Muscle layer of duodenum (tissue), 2 donors: Measurements from ENCODE around the gene STK24.
"Not testable (repeated sequence)": the region's sequence is repeated elsewhere in the genome, so short reads cannot be mapped to it uniquely, and the experiment has no call there.

Experiments
- H3K27ac ChIP-seq: one replicate; pipeline ENCODE4 v1.7.0; 2013; ENCODE audit warnings: mild to moderate bottlenecking, low read length
- H3K27me3 ChIP-seq: one replicate; pipeline ENCODE4 v1.7.0; 2013; ENCODE audit warnings: low read depth, mild to moderate bottlenecking, control low read depth, low read length
- H3K36me3 ChIP-seq, 2 donors: one replicate each; pipeline ENCODE4 v1.7.0; 2013; ENCODE audit warnings: low read length in 2 of 2, control low read depth in 1 of 2, mild to moderate bottlenecking in 1 of 2; ENCODE audit not compliant: insufficient read depth in 2 of 2, control insufficient read depth in 1 of 2
- H3K4me1 ChIP-seq, 2 donors: one replicate each; pipeline ENCODE4 v1.7.0; 2013; ENCODE audit warnings: low read length in 2 of 2, mild to moderate bottlenecking in 2 of 2, control low read depth in 1 of 2, moderate library complexity in 1 of 2; ENCODE audit not compliant: insufficient read depth in 2 of 2, control insufficient read depth in 1 of 2
- H3K4me3 ChIP-seq, 2 donors: one replicate each; pipeline ENCODE4 v1.7.0; 2013; ENCODE audit warnings: low read length in 2 of 2, low read depth in 1 of 2, mild to moderate bottlenecking in 1 of 2
- H3K9me3 ChIP-seq, 2 donors: one replicate each; pipeline ENCODE4 v1.7.0; 2013; ENCODE audit warnings: low read length in 2 of 2, control low read depth in 1 of 2, mild to moderate bottlenecking in 1 of 2; ENCODE audit not compliant: control insufficient read depth in 1 of 2
- donor health status: healthy.

STK24 gene

GRCh38 chr13:98581381-98581780, 4.5 kb upstream of the STK24 start:
- Histone ChIP-seq H3K27ac (no peak overlapping the region), H3K4me1 (peaks cover 10 to 22% of the 10 kb centered on the region in 2 donors), H3K27me3 (no peaks in the 10 kb centered on the region), H3K36me3 (no peaks in the 10 kb centered on the region), H3K4me3 (no peak overlapping the region), H3K9me3 (no peaks in the 10 kb centered on the region)

GRCh38 chr13:98580420-98580819, 3.5 kb upstream of the STK24 start:
- peaks cover 10 to 22% of the 10 kb centered on the region in 2 donors for H3K4me1 ChIP-seq
- H3K27ac ChIP-seq, result no peak overlapping the region
- no peaks in the 10 kb centered on the region for H3K9me3 ChIP-seq
- H3K4me3 ChIP-seq, result no peak overlapping the region
- no peaks in the 10 kb centered on the region for H3K27me3 ChIP-seq
- H3K36me3 ChIP-seq, result no peaks in the 10 kb centered on the region

GRCh38 chr13:98577836-98578285, 954 bp upstream of the STK24 start:
- peaks cover 5 to 32% of the 10 kb centered on the region in 2 donors for H3K4me1 ChIP-seq
- peak overlapping the region; percentile 98 for H3K27ac ChIP-seq
- no peaks in the 10 kb centered on the region for H3K36me3 ChIP-seq
- H3K27me3 ChIP-seq, result no peaks in the 10 kb centered on the region
- no peaks in the 10 kb centered on the region for H3K9me3 ChIP-seq
- peak overlapping the region; percentile 63 to 78 for H3K4me3 ChIP-seq

GRCh38 chr13:98576200-98576945, 534 bp downstream of the STK24 start:
- H3K36me3 ChIP-seq, result no peaks in the 10 kb centered on the region
- H3K27ac ChIP-seq, result peak overlapping the region; percentile 94
- H3K4me3 ChIP-seq, result peak overlapping the region; percentile 92 to 97
- peaks cover 20 to 35% of the 10 kb centered on the region in 2 donors for H3K4me1 ChIP-seq
- no peaks in the 10 kb centered on the region for H3K27me3 ChIP-seq
- H3K9me3 ChIP-seq, result no peaks in the 10 kb centered on the region

GRCh38 chr13:98575904-98576199, 1.1 kb downstream of the STK24 start:
- Histone ChIP-seq H3K36me3 (no peaks in the 10 kb centered on the region), H3K9me3 (no peaks in the 10 kb centered on the region), H3K27ac (peak overlapping the region; percentile 94), H3K27me3 (no peaks in the 10 kb centered on the region), H3K4me3 (peak overlapping the region; percentile 92 to 97), H3K4me1 (peaks cover 23 to 39% of the 10 kb centered on the region in 2 donors)

- Histone ChIP-seq H3K27ac (peak overlapping the region; percentile 94), H3K4me3 (peak overlapping the region; percentile 92 to 97), H3K4me1 (peaks cover 23 to 40% of the 10 kb centered on the region in 2 donors), H3K9me3 (no peaks in the 10 kb centered on the region), H3K36me3 (no peaks in the 10 kb centered on the region), H3K27me3 (no peaks in the 10 kb centered on the region)
Measured at GRCh38 chr13:98575009-98575903, 1.7 kb downstream of the STK24 start.

- Histone ChIP-seq H3K4me3 (peak overlapping the region; percentile 3 to 7), H3K9me3 (no peaks in the 10 kb centered on the region), H3K4me1 (peaks cover 18 to 42% of the 10 kb centered on the region in 2 donors), H3K27me3 (no peaks in the 10 kb centered on the region), H3K36me3 (no peaks in the 10 kb centered on the region), H3K27ac (peak overlapping the region; percentile 68)
Measured at GRCh38 chr13:98571955-98572662, 4.8 kb downstream of the STK24 start.

GRCh38 chr13:98570929-98571372, 6.0 kb downstream of the STK24 start:
- H3K4me1 ChIP-seq, result peaks cover 28 to 53% of the 10 kb centered on the region in 2 donors

GRCh38 chr13:98569494-98570367, 7.2 kb downstream of the STK24 start:
- not testable (repeated sequence) for H3K27me3 ChIP-seq, H3K36me3 ChIP-seq, H3K9me3 ChIP-seq, H3K4me3 ChIP-seq
- Histone ChIP-seq H3K4me1 (peaks cover 33 to 62% of the 10 kb centered on the region in 2 donors), H3K27ac (peak overlapping the region; percentile 68)

More at GRCh38 chr13:98570929-98571372, 6.0 kb downstream of the STK24 start:
- Histone ChIP-seq H3K4me3 (peak overlapping the region; percentile 24 to 30), H3K36me3 (no peaks in the 10 kb centered on the region), H3K9me3 (no peaks in the 10 kb centered on the region), H3K27ac (peak overlapping the region; percentile 68), H3K27me3 (no peaks in the 10 kb centered on the region)

- H3K4me3 ChIP-seq, result no peak overlapping the region
- no peaks in the 10 kb centered on the region for H3K27me3 ChIP-seq
- H3K9me3 ChIP-seq, result no peaks in the 10 kb centered on the region
- peaks cover 41 to 64% of the 10 kb centered on the region in 2 donors for H3K4me1 ChIP-seq
- H3K36me3 ChIP-seq, result no peaks in the 10 kb centered on the region
- no peak overlapping the region for H3K27ac ChIP-seq
Measured at GRCh38 chr13:98568918-98569317, 8.0 kb downstream of the STK24 start.
